Endothelial cell of umbilical vein (primary cell): ENCODE results near the gene RNLS. TPM values are rescaled to one million over a fixed set of nuclear protein-coding genes. Genes with fewer than 3 reads are reported as not detected.

ENCODE experiments used
- BruUV-seq: library from RNA; stranded (reverse); fragments of 400-500 nt; replicated peaks from 2 replicates; lab custom pipeline; 2021; lab: Mats Ljungman, UMichigan
- CTCF ChIA-PET: fragments of 300-600, 350-600 bp; sonication (Branson Sonifier 250); formaldehyde crosslinking; loops from one replicate; lab custom pipeline; 2021; ENCODE audit warnings: antibody characterized with exemption, inconsistent platforms; lab: Charles Lee
- POLR2A ChIA-PET: fragments of 300-600, 350-600 bp; sonication (Branson Sonifier 250); formaldehyde crosslinking; loops from one replicate; lab custom pipeline; 2021; ENCODE audit warnings: antibody characterized with exemption, inconsistent platforms; lab: Charles Lee
- DNase-seq: peaks from one replicate; pipeline ENCODE4 v3.0.0-alpha.2; 2011; ENCODE audit warnings: low read depth, low spot score
- FAIRE-seq: peaks from 2 replicates; lab custom pipeline; 2011; peaks lifted over from hg19 to GRCh38; lab: Jason Lieb, UNC
- H2AFZ ChIP-seq: 2 replicates; pipeline ENCODE4 v1.6.0; 2012; ENCODE audit warnings: low read depth, low read length, control low read depth, inconsistent platforms
- H3K27ac ChIP-seq: 2 replicates; pipeline ENCODE4 v1.5.1; 2011; ENCODE audit warnings: low read depth, mild to moderate bottlenecking, control low read depth, low read length, moderate library complexity; ENCODE audit not compliant: insufficient read depth
- H3K27me3 ChIP-seq, 2 experiments: 2 replicates each; pipeline versions ENCODE4 v1.6.0 to v1.6.1; 2011; ENCODE audit warnings: low read length in 2 of 2, mixed read lengths in 1 of 2; ENCODE audit not compliant: control insufficient read depth in 2 of 2, insufficient read depth in 2 of 2
- H3K36me3 ChIP-seq, 2 experiments: 2 replicates in 1 of 2; 3 replicates in 1 of 2; pipeline ENCODE4 v1.5.1; 2011; ENCODE audit warnings: low read length in 2 of 2, mild to moderate bottlenecking in 1 of 2, moderate library complexity in 1 of 2; ENCODE audit not compliant: control insufficient read depth in 2 of 2, insufficient read depth in 2 of 2; ENCODE audit errors: extremely low read depth in 1 of 2
- H3K4me1 ChIP-seq: 3 replicates; pipeline ENCODE4 v1.5.1; 2011; ENCODE audit warnings: mild to moderate bottlenecking, low read length; ENCODE audit not compliant: control insufficient read depth, insufficient read depth; ENCODE audit errors: extremely low read depth
- H3K4me2 ChIP-seq: 2 replicates; pipeline ENCODE4 v1.6.1; 2011; ENCODE audit warnings: low read length, control low read depth, mixed read lengths; ENCODE audit not compliant: insufficient read depth
- H3K4me3 ChIP-seq, 3 experiments: fragments of 200-600 bp in 1 of 3; sonication (generic), shearing (Covaris generic) in 1 of 3; replicated peaks in 1 of 3; 2 replicates each; pipeline ENCODE4 v1.5.1; 2011 to 2016; ENCODE audit warnings: control low read depth in 3 of 3, low read length in 3 of 3, mild to moderate bottlenecking in 2 of 3, inconsistent platforms in 1 of 3, low read depth in 1 of 3, moderate library complexity in 1 of 3; ENCODE audit not compliant: insufficient read depth in 1 of 3
- H3K79me2 ChIP-seq: 2 replicates; pipeline ENCODE4 v1.6.0; 2012; ENCODE audit warnings: low read length, inconsistent platforms; ENCODE audit not compliant: control insufficient read depth, insufficient read depth
- H3K9ac ChIP-seq: replicated peaks from 2 replicates; pipeline ENCODE3; 2011; ENCODE audit warnings: low read length, control low read depth; ENCODE audit not compliant: insufficient read depth; ENCODE audit errors: extremely low read depth
- H3K9me1 ChIP-seq: replicated peaks from 3 replicates; pipeline ENCODE4 v1.6.0; 2011; ENCODE audit warnings: mild to moderate bottlenecking, low read length; ENCODE audit not compliant: control insufficient read depth, insufficient read depth; ENCODE audit errors: extremely low read depth
- H3K9me3 ChIP-seq: replicated peaks from 2 replicates; pipeline ENCODE4 v1.5.1; 2012; ENCODE audit warnings: low read length, inconsistent platforms; ENCODE audit not compliant: control insufficient read depth, insufficient read depth
- H4K20me1 ChIP-seq: replicated peaks from 2 replicates; pipeline ENCODE3; 2011; ENCODE audit warnings: mild to moderate bottlenecking, low read length; ENCODE audit not compliant: control insufficient read depth, insufficient read depth; ENCODE audit errors: extremely low read depth
- CTCF ChIP-seq, 2 donors: IDR thresholded peaks; 1 replicate in 1 of 2; 2 replicates in 1 of 2; pipeline ENCODE4 v1.5.1; 2011; ENCODE audit warnings: low read length in 2 of 2, mild to moderate bottlenecking in 2 of 2, moderate library complexity in 2 of 2, control low read depth in 1 of 2, inconsistent platforms in 1 of 2, low read depth in 1 of 2; ENCODE audit not compliant: insufficient read depth in 1 of 2; ENCODE audit errors: extremely low read depth in 1 of 2
- EZH2 ChIP-seq: IDR thresholded peaks from 2 replicates; pipeline ENCODE4 v1.6.1; 2012; ENCODE audit warnings: borderline replicate concordance, low read depth, mild to moderate bottlenecking, moderate library complexity, low read length, inconsistent platforms; ENCODE audit not compliant: severe bottlenecking
- FOS ChIP-seq: IDR thresholded peaks from 2 replicates; pipeline ENCODE4 v1.6.1; 2011; ENCODE audit warnings: mild to moderate bottlenecking, low read length, moderate library complexity, borderline replicate concordance; ENCODE audit not compliant: insufficient read depth
- GATA2 ChIP-seq: IDR thresholded peaks from 2 replicates; pipeline ENCODE4 v1.7.0; 2011; ENCODE audit warnings: low read depth, mild to moderate bottlenecking, moderate library complexity, mixed read lengths, low read length; ENCODE audit not compliant: insufficient read length, insufficient read depth
- JUN ChIP-seq: IDR thresholded peaks from 2 replicates; pipeline ENCODE4 v1.6.1; 2011; ENCODE audit warnings: borderline replicate concordance, low read depth; ENCODE audit not compliant: insufficient read length, insufficient read depth
- MAX ChIP-seq: IDR thresholded peaks from 2 replicates; pipeline ENCODE4 v1.6.1; 2011; ENCODE audit not compliant: insufficient read depth, insufficient read length
- MYC ChIP-seq: IDR thresholded peaks from one replicate; pipeline ENCODE4 v1.6.1; 2011; ENCODE audit warnings: mild to moderate bottlenecking, low read depth, low read length
- POLR2AphosphoS5 ChIP-seq: IDR thresholded peaks from 2 replicates; pipeline ENCODE4 v1.6.1; 2012; ENCODE audit warnings: low read depth, mild to moderate bottlenecking, control low read depth, low read length, moderate library complexity; ENCODE audit not compliant: insufficient read depth
- dilution Hi-C: fragments of 300-500 bp; cut with MboI; formaldehyde crosslinking; loops from one replicate; pipeline ENCODE4 v1.15.0; 2019; ENCODE audit warnings: low sequenced_read_pairs; ENCODE audit not compliant: extremely low pct_ligation_motif_present
- intact Hi-C: fragments of 100-400 bp; cut with micrococcal nuclease; formaldehyde crosslinking; loops from one replicate; pipeline ENCODE4 v1.10.0; 2022
- polyA plus RNA-seq, 4 experiments: library from polyadenylated mRNA; depleted of rRNA in 3 of 4; stranded (reverse) in 3 of 4; unstranded in 1 of 4; fragments of >200 nt; gene quantifications; 2 replicates each; pipeline versions ENCODE4 v1.2.1 to v1.2.3, GENCODE V29; 2011 to 2012; ENCODE audit warnings: missing spikeins in 1 of 4
- total RNA-seq: library from RNA; stranded (reverse); gene quantifications from 2 replicates; pipeline ENCODE4 v1.2.3, GENCODE V29; 2021

Gene RNLS
- total and polyA plus RNA-seq, 2 donors (not counting 3 experiments of a cell fraction or from before 2014, with no cell fraction given) = 2.5 to 4.6 TPM

DNA sequence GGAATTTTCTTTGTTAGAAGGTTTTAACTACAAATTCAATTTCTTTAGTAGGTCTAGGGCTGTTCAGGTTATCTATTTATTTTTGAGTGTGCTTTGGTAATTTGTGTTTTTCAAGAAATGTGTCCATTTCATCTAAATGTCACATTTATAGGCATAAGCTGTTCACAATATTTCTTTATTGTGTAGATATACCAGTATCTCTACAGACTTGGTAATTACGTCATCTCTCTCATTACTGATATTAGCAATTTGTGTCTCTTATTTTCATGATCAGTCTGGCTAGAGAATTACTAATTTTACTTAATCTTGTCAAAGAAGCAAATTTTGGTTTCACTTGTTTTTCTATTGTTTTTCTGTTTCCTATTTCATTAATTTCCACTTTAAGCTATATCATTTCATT, 152.0 kb downstream of the RNLS start:
- H4K20me1 ChIP-seq = no peaks in the 10 kb centered on the region
- H2AFZ ChIP-seq = no peak overlapping the region
- no peak overlapping the region for H3K4me2 ChIP-seq
- ChIA-PET POLR2A (no interaction called here), CTCF (no interaction called here)
- H3K36me3 ChIP-seq = no peaks in the 10 kb centered on the region
- no peaks in the 10 kb centered on the region for H3K9me3 ChIP-seq
- no peak overlapping the region for H3K4me3 ChIP-seq
- TF ChIP-seq JUN (no peak), POLR2AphosphoS5 (no peak), GATA2 (no peak)
- H3K27me3 ChIP-seq = no peaks in the 10 kb centered on the region
- FAIRE-seq (no peak), DNase-seq (no peak)
- dilution Hi-C loops = no loop called here
- H3K79me2 ChIP-seq = no peaks in the 10 kb centered on the region
- no peak overlapping the region for H3K27ac ChIP-seq
- no peak overlapping the region for H3K9ac ChIP-seq
- no TSS peak for BruUV-seq
- intact Hi-C loops = loop anchor here (1.0 kb wide), 1 partner anchor 30 kb away; no protein-coding TSS in a partner anchor
- H3K9me1 ChIP-seq = no peaks in the 10 kb centered on the region
- H3K4me1 ChIP-seq = no peaks in the 10 kb centered on the region

DNA sequence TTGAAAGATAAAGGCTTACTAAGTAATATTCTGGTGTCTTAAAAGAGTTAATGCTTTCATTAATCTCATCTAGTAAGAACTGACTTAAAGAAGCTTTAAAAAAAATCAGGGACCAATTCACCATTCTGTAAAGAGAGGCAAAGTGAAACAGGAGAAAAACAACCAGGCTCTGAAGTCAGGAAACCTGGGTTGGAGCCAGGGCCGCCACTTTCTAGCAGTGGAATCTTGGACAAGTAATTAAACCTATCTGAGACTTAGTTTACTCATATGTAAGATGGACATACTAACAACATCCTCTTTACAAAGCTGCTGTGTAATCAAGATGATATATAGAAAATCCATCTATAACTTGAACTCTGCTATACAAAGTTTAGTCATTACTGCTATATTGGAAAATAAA, 154.1 kb downstream of the RNLS start:
- Histone ChIP-seq H3K79me2 (no peaks in the 10 kb centered on the region), H3K27ac (no peak overlapping the region), H4K20me1 (no peaks in the 10 kb centered on the region), H3K36me3 (no peaks in the 10 kb centered on the region), H3K4me3 (no peak overlapping the region), H3K4me1 (no peaks in the 10 kb centered on the region), H3K4me2 (no peak overlapping the region), H3K9me3 (no peaks in the 10 kb centered on the region), H3K9me1 (no peaks in the 10 kb centered on the region), H3K9ac (no peak overlapping the region), H2AFZ (no peak overlapping the region), H3K27me3 (no peaks in the 10 kb centered on the region)
- POLR2A ChIA-PET = no interaction called here
- dilution Hi-C loops (no loop called here), intact Hi-C loops (no loop called here)
- no peak for DNase-seq
- TF ChIP-seq JUN (no peak), EZH2 (no peak), GATA2 (no peak), POLR2AphosphoS5 (no peak), MAX (no peak), CTCF (IDR thresholded peaks at IDR 0.05; ENCODE audit: extremely low read depth in 1 of 2, insufficient read depth in 1 of 2, low read depth in 1 of 2, low read length in 2 of 2) (no peak), MYC (no peak), FOS (no peak)
- FAIRE-seq = no peak
- no TSS peak for BruUV-seq
- CTCF ChIA-PET = no interaction called here
